HG02678 (cell line): ENCODE results near the gene WDR6.

Source experiments
- ATAC-seq: cut with Tn5 transposase; IDR thresholded peaks from one replicate; pipeline ENCODE4 v1.9.1; 2021; ENCODE audit warnings: mild to moderate bottlenecking, moderate library complexity; ENCODE audit not compliant: unreplicated experiment

WDR6 gene

GRCh38 chr3:49015072-49015471 lies 7.9 kb downstream of the WDR6 start:
- no peak for ATAC-seq

GRCh38 chr3:49015765-49016164 lies 8.6 kb downstream of the WDR6 start:
- no peak for ATAC-seq

GRCh38 chr3:49016414-49017228 lies 9.4 kb downstream of the WDR6 start:
- ATAC-seq = no peak

- no peak for ATAC-seq
Measured at GRCh38 chr3:49017229-49017970, 10.2 kb downstream of the WDR6 start.

- ATAC-seq = no peak
Measured at GRCh38 chr3:49017971-49018706, 10.9 kb downstream of the WDR6 start, which contains the start of gene DALRD3. Gene DALRD3 (minus strand): TSS chr3:49018580. CDS start chr3:49018564, 16 bp downstream.

- ATAC-seq = no peak
Measured at GRCh38 chr3:49018707-49019006, 11.5 kb downstream of the WDR6 start.

- ATAC-seq = no peak
Measured at GRCh38 chr3:49019941-49020329, 12.7 kb downstream of the WDR6 start.

- no peak for ATAC-seq
Measured at GRCh38 chr3:49020330-49021212, 13.4 kb downstream of the WDR6 start.

- ATAC-seq = peak; percentile 55
Measured at GRCh38 chr3:49021213-49021812, 14.1 kb downstream of the WDR6 start.

- ATAC-seq = peak; percentile 58
Measured at GRCh38 chr3:49021813-49022687, 14.9 kb downstream of the WDR6 start, which contains the start of gene NDUFAF3. Gene NDUFAF3 (plus strand): TSS chr3:49022121. CDS start chr3:49022145, 24 bp downstream.

GRCh38 chr3:49022688-49023171 lies 15.5 kb downstream of the WDR6 start:
- no peak for ATAC-seq

- no peak for ATAC-seq
Measured at GRCh38 chr3:49023775-49024174, 16.6 kb downstream of the WDR6 start.

- no peak for ATAC-seq
Measured at GRCh38 chr3:49024449-49024848, 17.3 kb downstream of the WDR6 start.

- no peak for ATAC-seq
Measured at GRCh38 chr3:49025005-49025792, 18.0 kb downstream of the WDR6 start.

- ATAC-seq = no peak
Measured at GRCh38 chr3:49025793-49026520, 18.8 kb downstream of the WDR6 start.

- ATAC-seq = no peak
Measured at GRCh38 chr3:49026536-49026935, 19.3 kb downstream of the WDR6 start.

- ATAC-seq = no peak
Measured at GRCh38 chr3:49027634-49028033, 20.4 kb downstream of the WDR6 start.

GRCh38 chr3:49028298-49028672 lies 21.1 kb downstream of the WDR6 start:
- no peak for ATAC-seq
